Thyroid gland (tissue), 4 donors: ENCODE results near the gene TMEM45B. TPM values are rescaled to one million over a fixed set of nuclear protein-coding genes. Genes with fewer than 3 reads are reported as not detected.

Experiments
- DNase-seq, 2 donors: peaks; one replicate each; pipeline ENCODE4 v3.0.0-alpha.2; 2019
- H3K27ac ChIP-seq, 3 donors: fragments of 200-600 bp; sonication (generic); 1 replicate in 2 of 3; 2 replicates in 1 of 3; pipeline ENCODE4 v1.5.1; 2016 to 2019; ENCODE audit warnings: mild to moderate bottlenecking in 1 of 3, moderate library complexity in 1 of 3
- H3K27me3 ChIP-seq: fragments of 200-600 bp; sonication (generic); one replicate; pipeline ENCODE4 v1.5.1; 2019
- H3K36me3 ChIP-seq, 2 donors: fragments of 200-600 bp; sonication (generic); one replicate each; pipeline ENCODE4 v1.5.1; 2016 to 2019
- H3K4me1 ChIP-seq, 2 donors: fragments of 200-600 bp; sonication (generic); one replicate each; pipeline ENCODE4 v1.5.1; 2017 to 2019
- H3K4me3 ChIP-seq, 3 donors: fragments of 200-600 bp; sonication (generic); replicated peaks in 1 of 3; 1 replicate in 2 of 3; 2 replicates in 1 of 3; pipeline ENCODE4 v1.5.1; 2016; ENCODE audit warnings: mild to moderate bottlenecking in 1 of 3
- H3K9me3 ChIP-seq: fragments of 200-600 bp; sonication (generic); one replicate; pipeline ENCODE4 v1.5.1; 2017
- CTCF ChIP-seq, 6 experiments: fragments of 200-600 bp in 3 of 6; fragments of 450-650 bp in 3 of 6; sonication (generic) in 3 of 6; IDR thresholded peaks; one replicate each; pipeline ENCODE4 v1.5.1; 2016 to 2019; ENCODE audit warnings: antibody characterized with exemption in 6 of 6, mild to moderate bottlenecking in 2 of 6, inconsistent platforms in 1 of 6, moderate library complexity in 1 of 6
- POLR2A ChIP-seq, 2 donors: fragments of 450-650 bp; IDR thresholded peaks; one replicate each; pipeline ENCODE4 v1.6.1; 2017; ENCODE audit warnings: antibody characterized with exemption in 2 of 2, mild to moderate bottlenecking in 2 of 2, moderate library complexity in 1 of 2
- WGBS, 2 donors: methylation state at CpG; one replicate each; pipeline ENCODE4 v1.1.5; 2017; 5-methylcytosine and 5-hydroxymethylcytosine counted together
- intact Hi-C: fragments of 100-400 bp; cut with DNase I; formaldehyde crosslinking; loops from one replicate; pipeline ENCODE4 v1.15.1; 2023
- total RNA-seq, 4 donors: library from RNA; depleted of rRNA; stranded (reverse); fragments of >200 nt; gene quantifications; one replicate each; pipeline ENCODE4 v1.2.3, GENCODE V29; 2016

TMEM45B gene
- total RNA-seq, 4 donors from 2014 or later, result 8.1 to 28.1 (median 21.9) TPM

GRCh38 chr11:129853518-129854231 lies 38.0 kb downstream of the TMEM45B start:
- H3K27ac ChIP-seq, result peak overlapping the region; percentile 50 to 87 (median 81)
- H3K4me1 ChIP-seq, result peaks cover 14 to 24% of the 10 kb centered on the region in 2 donors
- TF ChIP-seq CTCF (IDR thresholded peaks at IDR 0.05) (no peak), POLR2A (IDR thresholded peaks at IDR 0.05) (peak in 1 of 2 donors; percentile 30)
- H3K27me3 ChIP-seq, result no peaks in the 10 kb centered on the region
- no peak overlapping the region for H3K4me3 ChIP-seq
- no peaks in the 10 kb centered on the region for H3K9me3 ChIP-seq
- intact Hi-C loops, result no loop called here
- no peaks in the 10 kb centered on the region for H3K36me3 ChIP-seq
- DNase-seq, result peak; percentile 89 to 95
- 10 to 19% methylated on average over 10 of the region's 10 CpGs for WGBS, 2 donors

GRCh38 chr11:129854232-129854805 lies 38.7 kb downstream of the TMEM45B start:
- no peaks in the 10 kb centered on the region for H3K27me3 ChIP-seq
- no peak overlapping the region for H3K4me3 ChIP-seq
- WGBS, 2 donors, result 81 to 85% methylated on average over 7 of the region's 7 CpGs
- H3K27ac ChIP-seq, result peak overlapping the region; percentile 49 to 87 (median 81)
- H3K9me3 ChIP-seq, result no peaks in the 10 kb centered on the region
- intact Hi-C loops, result no loop called here
- DNase-seq, result no peak
- H3K36me3 ChIP-seq, result no peaks in the 10 kb centered on the region
- H3K4me1 ChIP-seq, result peaks cover 14 to 24% of the 10 kb centered on the region in 2 donors
- TF ChIP-seq CTCF (IDR thresholded peaks at IDR 0.05), result no peak
- no peak for TF ChIP-seq POLR2A (IDR thresholded peaks at IDR 0.05)

- H3K27me3 ChIP-seq, result no peaks in the 10 kb centered on the region
- DNase-seq, result no peak
- intact Hi-C loops, result no loop called here
- H3K9me3 ChIP-seq, result no peaks in the 10 kb centered on the region
- no peaks in the 10 kb centered on the region for H3K36me3 ChIP-seq
- no peak overlapping the region for H3K4me3 ChIP-seq
- H3K27ac ChIP-seq, result peak overlapping the region in 1 of 3 donors; percentile 87
- WGBS, 2 donors, result 86 to 93% methylated on average over 10 to 11 of the region's 11 CpGs
- TF ChIP-seq POLR2A (IDR thresholded peaks at IDR 0.05) (no peak), CTCF (IDR thresholded peaks at IDR 0.05) (no peak)
- peaks cover 14 to 32% of the 10 kb centered on the region in 2 donors for H3K4me1 ChIP-seq
These were observed 39.4 kb downstream of the TMEM45B start for GRCh38 chr11:129855086-129855485.

- Histone ChIP-seq H3K4me3 (no peak overlapping the region), H3K9me3 (no peaks in the 10 kb centered on the region), H3K27ac (no peak overlapping the region), H3K27me3 (no peaks in the 10 kb centered on the region), H3K36me3 (no peaks in the 10 kb centered on the region), H3K4me1 (peaks cover 15 to 39% of the 10 kb centered on the region in 2 donors)
- TF ChIP-seq POLR2A (IDR thresholded peaks at IDR 0.05), result no peak
- no peak for TF ChIP-seq CTCF (IDR thresholded peaks at IDR 0.05)
- DNase-seq, result no peak
- WGBS, 2 donors, result 87 to 92% methylated on average over 8 of the region's 8 CpGs
- intact Hi-C loops, result no loop called here
These were observed 40.4 kb downstream of the TMEM45B start for GRCh38 chr11:129856036-129856435.
